NCI-H748 (cell line): ENCODE results near the gene DICER1.

ENCODE experiments used
- DNase-seq: peaks from one replicate; lab custom pipeline; 2025; ENCODE audit not compliant: unreplicated experiment; lab: John Stamatoyannopoulos, UW

The DICER1 gene

GRCh38 chr14:95125915-95126314, 31.4 kb downstream of the DICER1 start:
- no peak for DNase-seq

GRCh38 chr14:95125221-95125620, 32.1 kb downstream of the DICER1 start:
- DNase-seq = no peak

GRCh38 chr14:95123891-95124579, 33.3 kb downstream of the DICER1 start:
- DNase-seq = peak; percentile 26

- no peak for DNase-seq
Observed at GRCh38 chr14:95122621-95122945, 34.7 kb downstream of the DICER1 start.

- no peak for DNase-seq
Observed at GRCh38 chr14:95121911-95122620, 35.3 kb downstream of the DICER1 start.

GRCh38 chr14:95119336-95119735, 38.0 kb downstream of the DICER1 start:
- no peak for DNase-seq

- DNase-seq = no peak
Observed at GRCh38 chr14:95117937-95118721, 39.2 kb downstream of the DICER1 start.

GRCh38 chr14:95113476-95113875, 43.9 kb downstream of the DICER1 start:
- no peak for DNase-seq

GRCh38 chr14:95111507-95112164, 45.7 kb downstream of the DICER1 start:
- DNase-seq = peak; percentile 29

GRCh38 chr14:95110178-95110577, 47.2 kb downstream of the DICER1 start:
- no peak for DNase-seq

GRCh38 chr14:95107711-95108110, 49.6 kb downstream of the DICER1 start:
- DNase-seq = no peak

- no peak for DNase-seq
Observed at GRCh38 chr14:95106971-95107370, 50.4 kb downstream of the DICER1 start.

GRCh38 chr14:95104911-95105310, 52.4 kb downstream of the DICER1 start:
- DNase-seq = no peak

GRCh38 chr14:95102680-95103044, 54.7 kb downstream of the DICER1 start:
- DNase-seq = no peak

- no peak for DNase-seq
Observed at GRCh38 chr14:95101736-95102679, 55.3 kb downstream of the DICER1 start.

- peak; percentile 60 for DNase-seq
Observed at GRCh38 chr14:95098984-95099599, 58.2 kb downstream of the DICER1 start.

- DNase-seq = no peak
Observed at GRCh38 chr14:95097385-95097784, 59.9 kb downstream of the DICER1 start.

GRCh38 chr14:95096476-95096875, 60.9 kb downstream of the DICER1 start:
- no peak for DNase-seq

GRCh38 chr14:95095996-95096395, 61.3 kb downstream of the DICER1 start:
- no peak for DNase-seq

GRCh38 chr14:95092723-95093122, 64.6 kb downstream of the DICER1 start:
- DNase-seq = no peak
